Keratinocyte (primary cell): ENCODE results near the gene DSG4. TPM values are rescaled to one million over a fixed set of nuclear protein-coding genes. Genes with fewer than 3 reads are reported as not detected.

ENCODE experiments used
- DNase-seq: peaks from one replicate; pipeline ENCODE4 v3.0.0-alpha.2; 2011; ENCODE audit warnings: low read depth, missing footprints, low spot score
- FAIRE-seq: peaks from 2 replicates; lab custom pipeline; 2011; peaks lifted over from hg19 to GRCh38; lab: Jason Lieb, UNC
- H2AFZ ChIP-seq: 2 replicates; pipeline ENCODE4 v1.6.0; 2012; ENCODE audit warnings: low read length, control low read depth, inconsistent platforms; ENCODE audit not compliant: control insufficient read depth
- H3K27ac ChIP-seq: 2 replicates; pipeline ENCODE4 v1.5.1; 2011; ENCODE audit warnings: low read length; ENCODE audit not compliant: control insufficient read depth, insufficient read depth
- H3K27me3 ChIP-seq: 3 replicates; pipeline ENCODE4 v1.6.0; 2011; ENCODE audit warnings: low read length; ENCODE audit not compliant: control insufficient read depth, insufficient read depth; ENCODE audit errors: extremely low read depth
- H3K36me3 ChIP-seq, 2 experiments: 2 replicates in 1 of 2; 3 replicates in 1 of 2; pipeline ENCODE4 v1.5.1; 2011; ENCODE audit warnings: low read length in 2 of 2, mild to moderate bottlenecking in 1 of 2; ENCODE audit not compliant: control insufficient read depth in 2 of 2, insufficient read depth in 2 of 2; ENCODE audit errors: extremely low read depth in 1 of 2
- H3K4me1 ChIP-seq: 3 replicates; pipeline ENCODE4 v1.5.1; 2011; ENCODE audit warnings: low read length; ENCODE audit not compliant: control insufficient read depth, insufficient read depth; ENCODE audit errors: extremely low read depth
- H3K4me2 ChIP-seq: 3 replicates; pipeline ENCODE4 v1.6.0; 2011; ENCODE audit warnings: low read depth, low read length; ENCODE audit not compliant: control insufficient read depth, insufficient read depth; ENCODE audit errors: extremely low read depth
- H3K4me3 ChIP-seq, 3 experiments: fragments of 200-600 bp in 1 of 3; sonication (generic) in 1 of 3; 2 replicates in 2 of 3; 3 replicates in 1 of 3; pipeline ENCODE4 v1.5.1; 2011 to 2016; ENCODE audit warnings: low read length in 3 of 3, mild to moderate bottlenecking in 3 of 3, control low read depth in 2 of 3, inconsistent platforms in 1 of 3, low read depth in 1 of 3, mixed read lengths in 1 of 3, mixed run types in 1 of 3, moderate library complexity in 1 of 3; ENCODE audit not compliant: control insufficient read depth in 2 of 3, insufficient read depth in 2 of 3; ENCODE audit errors: extremely low read depth in 1 of 3
- H3K79me2 ChIP-seq: 2 replicates; pipeline ENCODE4 v1.6.0; 2012; ENCODE audit warnings: low read length; ENCODE audit not compliant: control insufficient read depth, insufficient read depth
- H3K9ac ChIP-seq: 3 replicates; pipeline ENCODE4 v1.6.0; 2011; ENCODE audit warnings: low read length; ENCODE audit not compliant: control insufficient read depth, insufficient read depth; ENCODE audit errors: extremely low read depth
- H3K9me1 ChIP-seq: 3 replicates; pipeline ENCODE4 v1.6.0; 2011; ENCODE audit warnings: low read length; ENCODE audit not compliant: control insufficient read depth, insufficient read depth; ENCODE audit errors: extremely low read depth
- H3K9me3 ChIP-seq: 2 replicates; pipeline ENCODE4 v1.5.1; 2012; ENCODE audit warnings: low read depth, low read length; ENCODE audit not compliant: control insufficient read depth
- H4K20me1 ChIP-seq: 3 replicates; pipeline ENCODE4 v1.6.0; 2011; ENCODE audit warnings: low read length; ENCODE audit not compliant: control insufficient read depth, insufficient read depth; ENCODE audit errors: extremely low read depth
- CTCF ChIP-seq, 3 experiments: IDR thresholded peaks in 1 of 3; conservative IDR thresholded peaks in 1 of 3; optimal IDR thresholded peaks in 1 of 3; 2 replicates in 2 of 3; 3 replicates in 1 of 3; pipeline versions ENCODE3 to v1.5.1; 2011; ENCODE audit warnings: low read length in 3 of 3, mild to moderate bottlenecking in 3 of 3, moderate library complexity in 2 of 3, control low read depth in 1 of 3, inconsistent platforms in 1 of 3; ENCODE audit not compliant: insufficient read depth in 2 of 3; ENCODE audit errors: extremely low read depth in 1 of 3
- EZH2 ChIP-seq: IDR thresholded peaks from one replicate; pipeline ENCODE4 v1.6.1; 2012; ENCODE audit warnings: inconsistent platforms, mild to moderate bottlenecking, low read length, moderate library complexity
- dilution Hi-C: fragments of 300-500 bp; cut with MboI; formaldehyde crosslinking; loops from one replicate; pipeline ENCODE4 v1.7.0; 2020; ENCODE audit warnings: low sequenced_read_pairs; ENCODE audit not compliant: extremely low pct_ligation_motif_present
- polyA plus RNA-seq, 5 experiments: library from polyadenylated mRNA; depleted of rRNA in 3 of 5; stranded (reverse) in 3 of 5; stranded (forward) in 1 of 5; unstranded in 1 of 5; fragments of >200 nt; gene quantifications; 1 replicate in 1 of 5; 2 replicates in 3 of 5; 3 replicates in 1 of 5; pipeline versions ENCODE4 v1.2.1 to v1.2.3, GENCODE V29; 2011 to 2012; ENCODE audit warnings: missing spikeins in 2 of 5, low read depth in 1 of 5, low replicate concordance in 1 of 5

The DSG4 gene
- polyA plus RNA-seq, 1 donor (not counting 4 experiments of a cell fraction or from before 2014, with no cell fraction given): 0.18 TPM

- Histone ChIP-seq H3K9me3 (no peaks in the 10 kb centered on the region), H3K36me3 (no peaks in the 10 kb centered on the region), H3K9ac (no peak overlapping the region), H3K27ac (no peak overlapping the region), H4K20me1 (no peaks in the 10 kb centered on the region), H3K4me1 (peaks cover 3% of the 10 kb centered on the region), H3K9me1 (no peaks in the 10 kb centered on the region), H3K79me2 (no peaks in the 10 kb centered on the region), H3K27me3 (no peaks in the 10 kb centered on the region), H3K4me3 (no peak overlapping the region), H2AFZ (peak overlapping the region; percentile 50), H3K4me2 (no peak overlapping the region)
- dilution Hi-C loops: no loop called here
- FAIRE-seq (no peak), DNase-seq (no peak)
- TF ChIP-seq EZH2: no peak
- no peak for TF ChIP-seq CTCF (optimal IDR thresholded peaks at IDR 0.05 in 1 of 3, IDR thresholded peaks at IDR 0.05 in 1 of 3, conservative IDR thresholded peaks at IDR 0.05 in 1 of 3; ENCODE audit: extremely low read depth in 1 of 3, insufficient read depth in 2 of 3, low read length in 3 of 3)
Observed at GRCh38 chr18:31410716-31411483, 34.3 kb downstream of the DSG4 start.

DNA sequence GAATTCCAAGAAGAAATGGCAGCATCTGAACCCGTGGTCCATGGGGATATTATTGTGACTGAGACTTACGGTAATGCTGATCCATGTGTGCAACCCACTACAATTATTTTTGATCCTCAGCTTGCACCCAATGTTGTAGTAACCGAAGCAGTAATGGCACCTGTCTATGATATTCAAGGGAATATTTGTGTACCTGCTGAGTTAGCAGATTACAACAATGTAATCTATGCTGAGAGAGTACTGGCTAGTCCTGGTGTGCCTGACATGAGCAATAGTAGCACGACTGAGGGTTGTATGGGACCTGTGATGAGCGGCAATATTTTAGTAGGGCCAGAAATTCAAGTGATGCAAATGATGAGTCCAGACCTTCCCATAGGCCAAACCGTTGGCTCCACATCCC lies 36.6 kb downstream of the DSG4 start:
- Histone ChIP-seq H3K9me3 (no peaks in the 10 kb centered on the region), H3K4me2 (no peak overlapping the region), H4K20me1 (no peaks in the 10 kb centered on the region), H3K27ac (no peak overlapping the region), H2AFZ (no peak overlapping the region), H3K79me2 (no peaks in the 10 kb centered on the region), H3K9me1 (no peaks in the 10 kb centered on the region), H3K27me3 (no peaks in the 10 kb centered on the region), H3K9ac (no peak overlapping the region), H3K36me3 (no peaks in the 10 kb centered on the region), H3K4me3 (no peak overlapping the region), H3K4me1 (no peaks in the 10 kb centered on the region)
- FAIRE-seq: no peak
- DNase-seq: no peak
- dilution Hi-C loops: no loop called here
- no peak for TF ChIP-seq CTCF (optimal IDR thresholded peaks at IDR 0.05 in 1 of 3, IDR thresholded peaks at IDR 0.05 in 1 of 3, conservative IDR thresholded peaks at IDR 0.05 in 1 of 3; ENCODE audit: extremely low read depth in 1 of 3, insufficient read depth in 2 of 3, low read length in 3 of 3)
- no peak for TF ChIP-seq EZH2
